ENCODE measurements around the gene MMP14. TPM values are rescaled to one million over a fixed set of nuclear protein-coding genes. Genes with fewer than 3 reads are reported as not detected.

MMP14 gene
- total and polyA plus RNA-seq, 2 experiments from 2014 or later: 1.8 to 48.1 TPM

DNA sequence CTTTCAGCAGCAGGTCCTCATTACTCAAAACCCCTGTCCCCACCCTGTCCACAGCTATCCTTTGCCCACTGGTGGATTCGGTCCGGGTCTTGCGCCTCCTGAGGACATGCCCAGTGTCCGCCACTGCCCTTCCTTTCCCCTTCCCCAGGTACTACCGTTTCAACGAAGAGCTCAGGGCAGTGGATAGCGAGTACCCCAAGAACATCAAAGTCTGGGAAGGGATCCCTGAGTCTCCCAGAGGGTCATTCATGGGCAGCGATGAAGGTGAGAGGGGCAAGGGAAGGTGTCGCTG is 8.7 kb downstream of the MMP14 start:
- Histone ChIP-seq H3K4me1 (ENCODE audit: low read depth) (peaks cover 5% of the 10 kb centered on the region), H3K27me3 (no peaks in the 10 kb centered on the region), H3K9me3 (ENCODE audit: low read depth) (no peaks in the 10 kb centered on the region), H3K27ac (no peak overlapping the region), H3K4me3 (no peak overlapping the region), H3K36me3 (no peaks in the 10 kb centered on the region)
- DNase-seq (ENCODE audit: low read depth in 1 of 2, low spot score in 1 of 2): no peak
- TF ChIP-seq, protein P1, sequence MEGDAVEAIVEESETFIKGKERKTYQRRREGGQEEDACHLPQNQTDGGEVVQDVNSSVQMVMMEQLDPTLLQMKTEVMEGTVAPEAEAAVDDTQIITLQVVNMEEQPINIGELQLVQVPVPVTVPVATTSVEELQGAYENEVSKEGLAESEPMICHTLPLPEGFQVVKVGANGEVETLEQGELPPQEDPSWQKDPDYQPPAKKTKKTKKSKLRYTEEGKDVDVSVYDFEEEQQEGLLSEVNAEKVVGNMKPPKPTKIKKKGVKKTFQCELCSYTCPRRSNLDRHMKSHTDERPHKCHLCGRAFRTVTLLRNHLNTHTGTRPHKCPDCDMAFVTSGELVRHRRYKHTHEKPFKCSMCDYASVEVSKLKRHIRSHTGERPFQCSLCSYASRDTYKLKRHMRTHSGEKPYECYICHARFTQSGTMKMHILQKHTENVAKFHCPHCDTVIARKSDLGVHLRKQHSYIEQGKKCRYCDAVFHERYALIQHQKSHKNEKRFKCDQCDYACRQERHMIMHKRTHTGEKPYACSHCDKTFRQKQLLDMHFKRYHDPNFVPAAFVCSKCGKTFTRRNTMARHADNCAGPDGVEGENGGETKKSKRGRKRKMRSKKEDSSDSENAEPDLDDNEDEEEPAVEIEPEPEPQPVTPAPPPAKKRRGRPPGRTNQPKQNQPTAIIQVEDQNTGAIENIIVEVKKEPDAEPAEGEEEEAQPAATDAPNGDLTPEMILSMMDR (IDR thresholded peaks at IDR 0.05; ENCODE audit: low read depth, low read length): no peak

DNA sequence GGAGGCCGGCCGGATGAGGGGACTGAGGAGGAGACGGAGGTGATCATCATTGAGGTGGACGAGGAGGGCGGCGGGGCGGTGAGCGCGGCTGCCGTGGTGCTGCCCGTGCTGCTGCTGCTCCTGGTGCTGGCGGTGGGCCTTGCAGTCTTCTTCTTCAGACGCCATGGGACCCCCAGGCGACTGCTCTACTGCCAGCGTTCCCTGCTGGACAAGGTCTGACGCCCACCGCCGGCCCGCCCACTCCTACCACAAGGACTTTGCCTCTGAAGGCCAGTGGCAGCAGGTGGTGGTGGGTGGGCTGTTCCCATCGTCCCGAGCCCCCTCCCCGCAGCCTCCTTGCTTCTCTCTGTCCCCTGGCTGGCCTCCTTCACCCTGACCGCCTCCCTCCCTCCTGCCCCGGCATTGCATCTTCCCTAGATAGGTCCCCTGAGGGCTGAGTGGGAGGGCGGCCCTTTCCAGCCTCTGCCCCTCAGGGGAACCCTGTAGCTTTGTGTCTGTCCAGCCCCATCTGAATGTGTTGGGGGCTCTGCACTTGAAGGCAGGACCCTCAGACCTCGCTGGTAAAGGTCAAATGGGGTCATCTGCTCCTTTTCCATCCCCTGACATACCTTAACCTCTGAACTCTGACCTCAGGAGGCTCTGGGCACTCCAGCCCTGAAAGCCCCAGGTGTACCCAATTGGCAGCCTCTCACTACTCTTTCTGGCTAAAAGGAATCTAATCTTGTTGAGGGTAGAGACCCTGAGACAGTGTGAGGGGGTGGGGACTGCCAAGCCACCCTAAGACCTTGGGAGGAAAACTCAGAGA is 9.6 kb downstream of the MMP14 start:
- Histone ChIP-seq H3K36me3 (no peaks in the 10 kb centered on the region), H3K4me1 (ENCODE audit: low read depth) (peaks cover 2% of the 10 kb centered on the region), H3K9me3 (ENCODE audit: low read depth) (no peaks in the 10 kb centered on the region), H3K4me3 (no peak overlapping the region), H3K27me3 (no peaks in the 10 kb centered on the region), H3K27ac (no peak overlapping the region)
- DNase-seq (ENCODE audit: low read depth in 1 of 2, low spot score in 1 of 2): no peak
- TF ChIP-seq, protein P1 (IDR thresholded peaks at IDR 0.05; ENCODE audit: low read depth, low read length): no peak

- no peaks in the 10 kb centered on the region for H3K9me3 ChIP-seq (ENCODE audit: low read depth)
- no peaks in the 10 kb centered on the region for H3K27me3 ChIP-seq
- no peak for DNase-seq (ENCODE audit: low read depth in 1 of 2, low spot score in 1 of 2)
- H3K27ac ChIP-seq: no peak overlapping the region
- TF ChIP-seq, protein P1 (IDR thresholded peaks at IDR 0.05; ENCODE audit: low read depth, low read length): no peak
- H3K4me1 ChIP-seq (ENCODE audit: low read depth): no peaks in the 10 kb centered on the region
- H3K4me3 ChIP-seq: no peak overlapping the region
- H3K36me3 ChIP-seq: no peaks in the 10 kb centered on the region
Measured at GRCh38 chr14:22846811-22847307, 10.5 kb downstream of the MMP14 start.

DNA sequence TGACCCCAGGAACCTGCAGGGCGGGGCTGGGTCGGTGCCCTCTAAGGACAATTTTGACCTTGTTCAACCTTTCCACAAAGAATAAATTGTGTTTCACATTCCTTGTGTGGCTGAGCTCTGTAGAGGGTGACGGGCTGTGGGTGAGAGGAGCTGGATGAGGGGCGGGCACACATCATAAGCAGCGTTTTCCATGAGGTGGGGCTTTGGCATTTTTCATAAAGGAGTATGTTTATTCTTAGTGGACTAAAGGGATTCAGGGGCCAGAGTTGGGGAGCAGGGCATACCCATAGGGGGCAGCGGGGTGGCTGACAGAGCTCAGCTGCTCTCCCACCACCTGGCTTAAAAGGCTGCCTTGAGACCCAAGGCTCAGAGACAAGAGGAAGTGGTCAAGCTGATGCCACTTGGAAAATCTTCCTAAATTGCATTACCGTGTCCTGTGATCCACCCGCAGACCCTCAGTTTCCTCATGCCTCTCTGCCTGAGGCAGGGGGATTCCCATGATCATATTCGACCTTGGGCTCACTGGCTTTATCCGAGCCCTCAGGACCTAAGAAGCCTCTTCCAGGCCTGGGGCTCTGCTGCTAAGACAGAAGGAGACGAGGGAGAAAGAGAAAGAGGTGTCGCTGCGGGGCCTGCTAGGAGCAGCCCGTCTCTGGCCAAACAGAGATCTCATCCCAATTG is 11.4 kb downstream of the MMP14 start:
- no peak overlapping the region for H3K27ac ChIP-seq
- H3K4me1 ChIP-seq (ENCODE audit: low read depth): no peaks in the 10 kb centered on the region
- H3K4me3 ChIP-seq: no peak overlapping the region
- H3K27me3 ChIP-seq: no peaks in the 10 kb centered on the region
- no peaks in the 10 kb centered on the region for H3K36me3 ChIP-seq
- no peaks in the 10 kb centered on the region for H3K9me3 ChIP-seq (ENCODE audit: low read depth)
- TF ChIP-seq, protein P1 (IDR thresholded peaks at IDR 0.05; ENCODE audit: low read depth, low read length): peak; percentile 11
- peak in 1 of 2 donors; percentile 75 for DNase-seq (ENCODE audit: low read depth in 1 of 2, low spot score in 1 of 2)

DNA sequence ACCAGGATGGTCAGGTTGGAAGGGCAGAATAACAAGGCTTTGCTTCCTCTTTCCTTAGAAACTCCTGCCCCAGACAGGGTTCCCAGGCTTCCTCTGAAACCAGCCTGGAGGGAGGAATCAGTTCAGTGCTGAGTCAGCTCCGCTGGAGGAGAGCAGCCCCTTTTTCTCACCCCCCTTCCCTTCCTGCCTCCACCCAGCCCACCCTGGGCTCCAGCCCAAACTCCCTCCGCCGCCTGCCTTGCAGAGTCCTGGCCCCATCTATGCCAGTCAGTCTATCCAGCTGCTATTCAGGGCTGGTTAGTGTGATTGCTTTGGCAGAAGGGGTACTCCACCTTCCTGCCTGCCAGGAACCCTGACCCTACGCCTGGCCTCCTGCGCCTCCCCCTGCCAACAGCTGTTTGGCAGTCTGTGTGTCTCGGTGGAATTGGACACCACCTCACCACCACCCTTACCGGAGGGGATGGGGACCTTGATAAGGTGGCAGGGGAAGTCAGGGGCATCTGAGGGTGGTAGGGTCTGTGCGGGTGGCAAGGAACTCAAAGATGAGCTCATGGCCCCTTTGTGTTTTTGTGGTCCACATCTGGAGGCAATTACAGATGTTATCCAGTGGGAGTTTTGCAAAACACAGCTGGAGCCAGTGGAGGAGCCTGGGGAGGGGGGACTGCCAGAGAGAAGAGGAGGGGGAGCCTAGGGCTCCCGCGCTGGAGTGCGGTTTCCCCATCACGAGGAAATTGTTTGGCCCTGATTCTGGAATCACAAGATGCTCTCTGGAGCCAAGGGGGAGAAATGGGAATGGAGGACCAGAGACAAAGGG is 12.2 kb downstream of the MMP14 start:
- Histone ChIP-seq H3K27ac (no peak overlapping the region), H3K27me3 (no peaks in the 10 kb centered on the region), H3K4me1 (ENCODE audit: low read depth) (no peaks in the 10 kb centered on the region), H3K9me3 (ENCODE audit: low read depth) (no peaks in the 10 kb centered on the region), H3K36me3 (no peaks in the 10 kb centered on the region), H3K4me3 (no peak overlapping the region)
- TF ChIP-seq, protein P1 (IDR thresholded peaks at IDR 0.05; ENCODE audit: low read depth, low read length): no peak
- peak in 1 of 2 donors; percentile 98 for DNase-seq (ENCODE audit: low read depth in 1 of 2, low spot score in 1 of 2)
